Parathyroid adenoma (tissue), 2 donors: ENCODE measurements around the gene IPCEF1.

Experiments
- H2AFZ ChIP-seq: fragments of 300-600 bp; sonication (generic); one replicate; pipeline ENCODE4 v1.7.0; 2017; ENCODE audit warnings: antibody characterized with exemption, mild to moderate bottlenecking
- H3K27ac ChIP-seq: fragments of 300-600 bp; sonication (generic); one replicate; pipeline ENCODE4 v1.7.0; 2017
- H3K27me3 ChIP-seq: fragments of 300-600 bp; sonication (generic); one replicate; pipeline ENCODE4 v1.7.0; 2017; ENCODE audit warnings: low read length; ENCODE audit not compliant: control insufficient read depth, insufficient read depth
- H3K36me3 ChIP-seq: fragments of 300-600 bp; sonication (generic); one replicate; pipeline ENCODE4 v1.7.0; 2017; ENCODE audit warnings: low read length; ENCODE audit not compliant: control insufficient read depth, insufficient read depth
- H3K4me1 ChIP-seq: fragments of 300-600 bp; sonication (generic); one replicate; pipeline ENCODE4 v1.7.0; 2017; ENCODE audit warnings: control low read depth
- H3K4me2 ChIP-seq: fragments of 300-600 bp; sonication (generic); one replicate; pipeline ENCODE4 v1.7.0; 2017; ENCODE audit warnings: low read length
- H3K4me3 ChIP-seq: fragments of 300-600 bp; sonication (generic); one replicate; pipeline ENCODE4 v1.7.0; 2017; ENCODE audit warnings: low read depth, low read length
- H3K79me2 ChIP-seq: fragments of 300-600 bp; sonication (generic); one replicate; pipeline ENCODE4 v1.7.0; 2017; ENCODE audit warnings: control low read depth
- H3K9ac ChIP-seq: fragments of 300-600 bp; sonication (generic); one replicate; pipeline ENCODE4 v1.7.0; 2017; ENCODE audit warnings: mild to moderate bottlenecking
- H3K9me3 ChIP-seq: fragments of 300-600 bp; sonication (generic); one replicate; pipeline ENCODE4 v1.7.0; 2017; ENCODE audit warnings: low read length; ENCODE audit not compliant: control insufficient read depth
- CTCF ChIP-seq: fragments of 300-600 bp; sonication (generic); IDR thresholded peaks from one replicate; pipeline ENCODE4 v1.7.0; 2017; ENCODE audit warnings: antibody characterized with exemption, mild to moderate bottlenecking
- donor health status: primary hyperparathyroidism.

Gene IPCEF1

GRCh38 chr6:154230393-154230792 is 126.2 kb downstream of the IPCEF1 start:
- no peaks in the 10 kb centered on the region for H3K79me2 ChIP-seq
- H3K36me3 ChIP-seq: no peaks in the 10 kb centered on the region
- no peak overlapping the region for H3K9ac ChIP-seq
- H3K27me3 ChIP-seq: no peaks in the 10 kb centered on the region
- no peak for TF ChIP-seq CTCF
- H2AFZ ChIP-seq: no peak overlapping the region
- H3K27ac ChIP-seq: no peak overlapping the region
- H3K4me3 ChIP-seq: no peak overlapping the region
- H3K9me3 ChIP-seq: no peaks in the 10 kb centered on the region
- H3K4me2 ChIP-seq: no peak overlapping the region
- H3K4me1 ChIP-seq: peaks cover 3% of the 10 kb centered on the region

GRCh38 chr6:154229786-154230185 is 126.8 kb downstream of the IPCEF1 start:
- Histone ChIP-seq H3K79me2 (no peaks in the 10 kb centered on the region), H3K4me1 (peaks cover 3% of the 10 kb centered on the region), H3K9ac (no peak overlapping the region), H2AFZ (no peak overlapping the region), H3K27ac (no peak overlapping the region), H3K27me3 (no peaks in the 10 kb centered on the region), H3K9me3 (no peaks in the 10 kb centered on the region), H3K4me3 (no peak overlapping the region), H3K36me3 (no peaks in the 10 kb centered on the region), H3K4me2 (no peak overlapping the region)
- TF ChIP-seq CTCF: no peak

- Histone ChIP-seq H3K4me1 (peaks cover 3% of the 10 kb centered on the region), H2AFZ (no peak overlapping the region), H3K4me2 (no peak overlapping the region), H3K27ac (no peak overlapping the region), H3K9ac (no peak overlapping the region), H3K79me2 (no peaks in the 10 kb centered on the region), H3K9me3 (no peaks in the 10 kb centered on the region), H3K4me3 (no peak overlapping the region), H3K27me3 (no peaks in the 10 kb centered on the region), H3K36me3 (no peaks in the 10 kb centered on the region)
- no peak for TF ChIP-seq CTCF
These were observed 128.1 kb downstream of the IPCEF1 start for GRCh38 chr6:154228521-154228905.

GRCh38 chr6:154227862-154228520 is 128.6 kb downstream of the IPCEF1 start:
- Histone ChIP-seq H3K4me2 (no peak overlapping the region), H3K79me2 (no peaks in the 10 kb centered on the region), H3K4me1 (no peaks in the 10 kb centered on the region), H3K27ac (no peak overlapping the region), H3K27me3 (no peaks in the 10 kb centered on the region), H3K9ac (no peak overlapping the region), H3K36me3 (no peaks in the 10 kb centered on the region), H3K9me3 (no peaks in the 10 kb centered on the region), H2AFZ (no peak overlapping the region), H3K4me3 (no peak overlapping the region)
- TF ChIP-seq CTCF: no peak

GRCh38 chr6:154226461-154226860 is 130.1 kb downstream of the IPCEF1 start:
- Histone ChIP-seq H3K9me3 (no peaks in the 10 kb centered on the region), H3K79me2 (no peaks in the 10 kb centered on the region), H3K4me3 (no peak overlapping the region), H3K4me2 (no peak overlapping the region), H3K27me3 (no peaks in the 10 kb centered on the region), H2AFZ (no peak overlapping the region), H3K27ac (no peak overlapping the region), H3K4me1 (no peaks in the 10 kb centered on the region), H3K36me3 (no peaks in the 10 kb centered on the region), H3K9ac (no peak overlapping the region)
- TF ChIP-seq CTCF: no peak
